ENCODE data around the gene MRGPRF. TPM values are rescaled to one million over a fixed set of nuclear protein-coding genes. Genes with fewer than 3 reads are reported as not detected.
A peak's percentile ranks its signal among the peaks of the same experiment; 100 is the strongest.
"Not testable (repeated sequence)": the region's sequence is repeated elsewhere in the genome, so short reads cannot be mapped to it uniquely, and the experiment has no call there.

The MRGPRF gene
- polyA plus RNA-seq, 1 of the 3 experiments (the other 2 are of a cell fraction), result 0.18 TPM

DNA sequence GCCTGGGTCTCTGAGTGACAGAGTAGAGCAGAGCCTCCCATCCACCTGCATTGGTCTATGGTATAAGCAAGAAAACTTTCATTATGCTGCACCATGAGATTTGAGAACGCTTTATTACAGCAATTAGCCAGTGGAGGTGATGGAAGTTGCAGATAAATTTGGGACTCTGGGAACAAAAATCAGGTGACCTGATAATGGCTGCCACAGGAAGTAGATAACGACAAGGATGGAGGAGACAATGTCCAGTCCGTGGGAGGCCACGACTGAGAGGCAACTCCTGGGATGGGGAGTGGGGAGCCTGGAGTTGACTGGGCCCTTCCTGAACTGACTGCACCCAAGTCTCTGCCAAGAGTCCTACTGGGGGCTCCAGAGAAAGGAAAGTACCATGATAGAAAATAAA lies 37.0 kb downstream of the MRGPRF start (continued):
- TF ChIP-seq GABPA (IDR thresholded peaks at IDR 0.05; ENCODE audit: low read depth) (no peak), MXI1 (IDR thresholded peaks at IDR 0.05; ENCODE audit: low read depth, low read length) (no peak)

DNA sequence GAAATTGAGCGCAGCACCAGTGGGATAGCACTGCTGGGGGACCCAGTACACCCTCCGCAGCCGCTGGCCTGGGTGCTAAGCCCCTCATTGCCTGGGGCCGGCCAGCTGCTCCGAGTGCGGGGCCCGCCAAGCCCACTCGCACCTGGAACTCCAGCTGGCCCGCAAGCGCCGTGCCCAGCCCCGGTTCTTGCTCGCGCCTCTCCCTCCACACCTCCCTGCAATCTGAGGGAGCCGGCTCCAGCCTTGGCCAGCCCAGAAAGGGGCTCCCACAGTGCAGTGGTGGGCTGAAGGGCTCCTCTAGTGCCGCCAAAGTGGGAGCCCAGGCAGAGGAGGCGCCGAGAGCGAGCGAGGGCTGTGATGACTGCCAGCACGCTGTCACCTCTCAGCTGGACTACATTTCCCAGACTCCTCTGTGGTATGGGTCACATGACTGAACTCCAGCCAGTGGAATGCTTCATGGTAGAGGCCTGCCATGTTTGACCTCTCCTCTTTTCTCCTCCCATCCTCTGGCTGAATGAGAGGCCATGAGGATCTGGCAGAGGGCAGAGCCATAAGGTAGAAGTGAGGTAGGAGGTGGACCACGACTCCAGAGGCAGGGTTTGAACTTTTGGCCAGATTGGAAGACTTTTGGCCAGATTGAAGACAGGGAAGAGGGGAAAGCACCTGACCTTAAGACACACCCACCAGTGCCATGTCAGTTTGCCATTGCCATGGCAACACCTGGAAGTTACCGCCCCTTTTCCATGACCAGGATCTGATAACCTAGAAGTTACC lies 38.4 kb downstream of the MRGPRF start:
- Histone ChIP-seq H3K9me2 (no peaks in the 10 kb centered on the region), H3K4me2 (no peak overlapping the region), H3K79me2 (ENCODE audit: insufficient read depth) (no peaks in the 10 kb centered on the region), H3K9me3 (no peaks in the 10 kb centered on the region), H3K27ac (ENCODE audit: low read depth in 2 of 2, low read length in 1 of 2) (no peak overlapping the region), H2AFZ (ENCODE audit: low read depth) (peak overlapping the region; percentile 72; the same call in 1 of the 2 replicates), H3K4me1 (ENCODE audit: control insufficient read depth in 1 of 2, insufficient read depth in 2 of 2, low read depth in 1 of 2, low read length in 1 of 2) (peaks cover 0 to 15% of the 10 kb centered on the region in 2 experiments; a peak in 1 of 4 replicates), H3K27me3 (ENCODE audit: insufficient read depth) (no peaks in the 10 kb centered on the region; the same call in 1 of the 2 replicates), H3K36me3 (replicated peaks in 1 of 2; ENCODE audit: control insufficient read depth in 1 of 2, insufficient read depth in 2 of 2, low read length in 1 of 2) (no peaks in the 10 kb centered on the region), H3F3A (replicated peaks; ENCODE audit: insufficient read depth) (no peaks in the 10 kb centered on the region), H3K9ac (no peak overlapping the region), H3K4me3 (ENCODE audit: low read depth in 2 of 2, low read length in 1 of 2) (no peak overlapping the region), H4K20me1 (ENCODE audit: insufficient read depth) (no peaks in the 10 kb centered on the region)
- 91% methylated on average over 20 of the region's 23 CpGs for WGBS (ENCODE audit: low lambda C conversion rate)
- ChIA-PET POLR2A (no interaction called here), CTCF (no interaction called here)
- TF ChIP-seq YY1 (IDR thresholded peaks at IDR 0.05; ENCODE audit: low read depth), result peak; percentile 46; the same call in 1 of the 2 replicates
- TF ChIP-seq GABPA (IDR thresholded peaks at IDR 0.05; ENCODE audit: low read depth), result no peak
- TF ChIP-seq, protein P1, sequence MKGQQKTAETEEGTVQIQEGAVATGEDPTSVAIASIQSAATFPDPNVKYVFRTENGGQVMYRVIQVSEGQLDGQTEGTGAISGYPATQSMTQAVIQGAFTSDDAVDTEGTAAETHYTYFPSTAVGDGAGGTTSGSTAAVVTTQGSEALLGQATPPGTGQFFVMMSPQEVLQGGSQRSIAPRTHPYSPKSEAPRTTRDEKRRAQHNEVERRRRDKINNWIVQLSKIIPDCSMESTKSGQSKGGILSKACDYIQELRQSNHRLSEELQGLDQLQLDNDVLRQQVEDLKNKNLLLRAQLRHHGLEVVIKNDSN (IDR thresholded peaks at IDR 0.05; ENCODE audit: borderline replicate concordance, low read depth), result peak; percentile 89
- TF ChIP-seq TAF1 (IDR thresholded peaks at IDR 0.05; ENCODE audit: borderline replicate concordance, low read depth, low read length), result no peak
- TF ChIP-seq, protein P2, sequence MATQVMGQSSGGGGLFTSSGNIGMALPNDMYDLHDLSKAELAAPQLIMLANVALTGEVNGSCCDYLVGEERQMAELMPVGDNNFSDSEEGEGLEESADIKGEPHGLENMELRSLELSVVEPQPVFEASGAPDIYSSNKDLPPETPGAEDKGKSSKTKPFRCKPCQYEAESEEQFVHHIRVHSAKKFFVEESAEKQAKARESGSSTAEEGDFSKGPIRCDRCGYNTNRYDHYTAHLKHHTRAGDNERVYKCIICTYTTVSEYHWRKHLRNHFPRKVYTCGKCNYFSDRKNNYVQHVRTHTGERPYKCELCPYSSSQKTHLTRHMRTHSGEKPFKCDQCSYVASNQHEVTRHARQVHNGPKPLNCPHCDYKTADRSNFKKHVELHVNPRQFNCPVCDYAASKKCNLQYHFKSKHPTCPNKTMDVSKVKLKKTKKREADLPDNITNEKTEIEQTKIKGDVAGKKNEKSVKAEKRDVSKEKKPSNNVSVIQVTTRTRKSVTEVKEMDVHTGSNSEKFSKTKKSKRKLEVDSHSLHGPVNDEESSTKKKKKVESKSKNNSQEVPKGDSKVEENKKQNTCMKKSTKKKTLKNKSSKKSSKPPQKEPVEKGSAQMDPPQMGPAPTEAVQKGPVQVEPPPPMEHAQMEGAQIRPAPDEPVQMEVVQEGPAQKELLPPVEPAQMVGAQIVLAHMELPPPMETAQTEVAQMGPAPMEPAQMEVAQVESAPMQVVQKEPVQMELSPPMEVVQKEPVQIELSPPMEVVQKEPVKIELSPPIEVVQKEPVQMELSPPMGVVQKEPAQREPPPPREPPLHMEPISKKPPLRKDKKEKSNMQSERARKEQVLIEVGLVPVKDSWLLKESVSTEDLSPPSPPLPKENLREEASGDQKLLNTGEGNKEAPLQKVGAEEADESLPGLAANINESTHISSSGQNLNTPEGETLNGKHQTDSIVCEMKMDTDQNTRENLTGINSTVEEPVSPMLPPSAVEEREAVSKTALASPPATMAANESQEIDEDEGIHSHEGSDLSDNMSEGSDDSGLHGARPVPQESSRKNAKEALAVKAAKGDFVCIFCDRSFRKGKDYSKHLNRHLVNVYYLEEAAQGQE (IDR thresholded peaks at IDR 0.05; ENCODE audit: low read depth, low read length), result no peak
- no peak for TF ChIP-seq RXRA (IDR thresholded peaks at IDR 0.05; ENCODE audit: borderline replicate concordance, low read depth)
- no peak for DNase-seq

DNA sequence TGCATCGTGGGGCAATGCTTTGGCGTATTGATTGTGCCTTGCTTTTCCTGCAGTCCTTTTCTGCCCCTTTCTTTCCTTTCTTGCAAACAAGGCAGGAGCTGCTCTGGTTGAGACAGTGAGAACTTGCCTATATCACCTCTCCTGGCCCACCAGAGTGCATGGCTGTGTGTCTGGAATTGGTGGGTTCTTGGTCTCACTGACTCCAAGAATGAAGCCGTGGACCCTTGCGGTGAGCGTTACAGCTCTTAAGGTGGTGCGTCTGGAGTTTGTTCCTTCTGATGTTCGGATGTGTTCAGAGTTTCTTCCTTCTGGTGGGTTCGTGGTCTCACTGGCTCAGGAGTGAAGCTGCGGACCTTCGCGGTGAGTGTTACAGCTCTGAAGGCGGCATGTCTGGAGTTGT lies 39.3 kb downstream of the MRGPRF start:
- H3K4me3 ChIP-seq (ENCODE audit: low read depth in 2 of 2, low read length in 1 of 2); H3K4me1 ChIP-seq (ENCODE audit: control insufficient read depth in 1 of 2, insufficient read depth in 2 of 2, low read depth in 1 of 2, low read length in 1 of 2); H3K27ac ChIP-seq (ENCODE audit: low read depth in 2 of 2, low read length in 1 of 2); H3K9me3 ChIP-seq; H3K27me3 ChIP-seq (ENCODE audit: insufficient read depth); H3K4me2 ChIP-seq; H3K9ac ChIP-seq; H3K9me2 ChIP-seq; H3F3A ChIP-seq (replicated peaks; ENCODE audit: insufficient read depth); H3K36me3 ChIP-seq (replicated peaks in 1 of 2; ENCODE audit: control insufficient read depth in 1 of 2, insufficient read depth in 2 of 2, low read length in 1 of 2); CTCF ChIA-PET; H4K20me1 ChIP-seq (ENCODE audit: insufficient read depth); H3K79me2 ChIP-seq (ENCODE audit: insufficient read depth); DNase-seq; H2AFZ ChIP-seq (ENCODE audit: low read depth); POLR2A ChIA-PET: not testable (repeated sequence)
- WGBS (ENCODE audit: low lambda C conversion rate), result 70% methylated on average over 6 of the region's 12 CpGs

Data from SK-N-SH (cell line).